Dedifferentiated amniotic fluid mesenchymal stem cell (primary cell): ENCODE measurements around the gene DYRK1A.
A peak's percentile ranks its signal among the peaks of the same experiment; 100 is the strongest.
"Not testable (repeated sequence)": the region's sequence is repeated elsewhere in the genome, so short reads cannot be mapped to it uniquely, and the experiment has no call there.

ENCODE experiments used
- DNase-seq: peaks from one replicate; pipeline ENCODE4 v3.0.0-alpha.2; 2016; ENCODE audit errors: extremely low spot score

DYRK1A gene

GRCh38 chr21:37366482-37367316 is at the start of gene DYRK1A:
Gene DYRK1A, plus strand, starts transcription at chr21:37366773. Its CDS starts 53,602 bp downstream, at chr21:37420375.
- DNase-seq = peak; percentile 99

DNA sequence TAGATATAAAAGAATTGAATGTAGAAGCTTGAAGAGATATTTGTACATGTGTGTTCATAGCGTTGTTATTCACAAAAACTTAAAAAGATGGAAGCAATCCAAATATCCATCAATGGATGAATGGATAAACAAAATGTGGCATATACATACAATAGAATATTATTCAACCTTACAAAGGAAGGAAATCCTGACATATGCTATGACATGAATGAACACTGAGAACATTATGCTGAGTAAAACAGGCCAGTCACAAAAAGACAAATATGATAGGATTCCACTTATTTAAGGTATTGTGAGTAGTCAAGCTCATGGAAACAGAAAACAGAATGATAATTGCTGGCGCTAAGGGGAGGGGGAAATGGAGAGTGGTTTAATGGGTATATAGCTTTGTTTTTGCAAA is 47.0 kb upstream of the DYRK1A start:
- no peak for DNase-seq

GRCh38 chr21:37322084-37322483 is 44.5 kb upstream of the DYRK1A start:
- DNase-seq = no peak

DNA sequence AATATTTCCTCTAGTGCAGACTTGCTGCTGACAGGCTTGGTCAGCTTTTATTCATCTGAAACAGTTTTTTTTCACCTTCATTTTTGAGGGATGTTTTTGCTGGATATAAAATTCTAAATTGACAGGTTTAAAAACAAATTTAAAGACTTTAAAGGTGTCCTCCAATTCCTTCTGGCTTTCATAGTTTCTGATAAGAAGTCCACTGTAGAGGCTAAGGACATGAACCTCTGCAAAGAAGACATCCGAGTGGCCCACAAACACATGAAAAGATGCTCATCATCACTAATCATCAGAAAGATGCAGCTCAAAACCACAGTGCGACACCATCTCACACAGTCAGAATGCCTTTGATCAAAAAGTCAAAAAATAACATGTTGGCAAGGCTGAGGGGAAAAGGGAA is 42.0 kb upstream of the DYRK1A start:
- no peak for DNase-seq

DNA sequence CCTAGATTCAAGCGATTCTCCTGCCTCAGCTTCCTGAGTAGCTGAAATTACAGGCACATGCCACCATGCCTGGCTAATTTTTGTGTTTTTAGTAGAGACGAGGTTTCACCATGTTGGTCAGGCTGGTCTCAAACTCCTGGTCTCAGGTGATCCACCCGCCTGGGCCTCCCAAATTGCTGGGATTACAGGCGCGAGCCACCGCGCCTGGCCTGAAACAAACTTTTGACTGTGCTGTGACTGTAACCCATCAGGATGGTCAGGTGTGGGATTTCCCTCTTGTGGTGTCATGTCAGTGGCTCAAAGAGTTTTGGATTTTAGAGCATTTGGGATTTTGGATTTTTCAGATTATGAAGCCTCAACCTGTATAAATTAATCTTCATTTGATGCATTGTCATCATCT is 38.4 kb upstream of the DYRK1A start:
- DNase-seq = not testable (repeated sequence)

DNA sequence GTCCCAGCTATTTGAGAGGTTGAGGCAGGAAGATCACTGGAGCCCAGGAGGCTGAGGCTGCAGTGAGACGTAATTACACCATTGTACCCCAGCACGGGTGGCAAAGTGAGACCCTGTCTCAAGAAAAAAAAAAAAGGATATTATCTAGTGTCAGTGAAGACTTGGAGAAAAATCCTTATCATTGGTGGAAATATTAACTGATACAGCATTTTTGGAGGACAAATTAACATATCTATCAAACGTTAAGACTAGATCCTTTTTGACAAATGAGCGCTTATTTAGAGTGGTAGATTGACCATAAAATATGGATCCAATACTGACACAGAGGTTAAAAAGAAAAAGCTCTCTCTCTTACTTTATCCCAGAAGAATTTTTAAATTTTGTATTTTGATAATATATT is 35.2 kb upstream of the DYRK1A start:
- DNase-seq = no peak

DNA sequence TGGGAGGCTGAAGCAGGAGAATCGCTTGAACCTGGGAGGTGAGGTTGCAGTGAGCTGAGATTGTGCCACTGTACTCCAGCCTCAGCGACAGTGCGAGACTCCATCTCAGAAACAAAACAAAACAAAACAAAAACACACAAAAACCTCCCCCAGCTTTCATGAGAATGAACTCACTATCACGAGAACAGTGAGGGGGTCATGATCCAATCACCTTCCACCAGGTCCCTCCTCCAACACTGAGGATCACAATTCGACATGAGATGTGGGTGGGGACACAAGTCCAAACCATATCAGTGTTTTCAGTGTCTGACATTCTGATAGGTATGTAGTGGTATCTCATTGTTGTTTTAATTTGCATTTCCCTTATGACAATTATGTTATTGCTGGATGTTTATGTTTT is 31.5 kb upstream of the DYRK1A start:
- DNase-seq = no peak

DNA sequence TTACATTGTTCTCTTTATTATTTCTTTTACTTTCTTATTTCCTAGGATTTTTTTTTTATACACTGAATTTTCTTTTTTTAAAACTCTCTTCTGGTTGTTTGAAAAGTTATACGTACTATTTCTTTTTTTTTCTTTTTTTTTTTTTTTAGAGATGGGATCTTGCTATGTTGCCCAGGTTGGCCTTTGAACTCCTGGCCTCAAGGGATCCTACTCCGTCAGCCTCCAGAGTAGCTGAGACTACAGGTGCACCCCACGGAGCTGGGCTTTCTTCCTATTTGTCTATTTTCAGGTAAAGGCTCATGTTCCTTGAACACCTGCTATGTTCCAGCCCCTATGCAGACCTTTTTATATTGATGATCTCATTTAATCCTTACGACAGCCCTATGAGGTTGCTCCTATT is 29.4 kb upstream of the DYRK1A start:
- no peak for DNase-seq

DNA sequence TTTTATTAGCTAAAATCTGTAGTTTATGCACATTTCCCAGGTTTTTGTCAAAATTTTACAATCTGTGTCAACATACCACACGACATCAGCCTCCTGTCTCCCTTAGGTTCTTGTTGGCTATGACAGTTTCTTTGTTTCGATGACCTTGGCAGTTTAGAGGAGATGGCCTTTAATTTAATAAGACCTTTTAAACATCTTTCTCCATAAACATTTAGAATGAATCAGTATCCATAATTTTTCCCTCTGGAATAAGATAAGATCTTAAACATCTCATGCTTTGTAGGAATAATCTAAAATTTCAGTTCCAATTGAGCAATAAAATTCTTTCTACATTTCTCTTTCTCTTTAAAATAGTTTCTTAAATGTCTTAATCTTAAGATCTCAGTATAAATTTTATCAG is 28.7 kb upstream of the DYRK1A start:
- DNase-seq = peak; percentile 36

DNA sequence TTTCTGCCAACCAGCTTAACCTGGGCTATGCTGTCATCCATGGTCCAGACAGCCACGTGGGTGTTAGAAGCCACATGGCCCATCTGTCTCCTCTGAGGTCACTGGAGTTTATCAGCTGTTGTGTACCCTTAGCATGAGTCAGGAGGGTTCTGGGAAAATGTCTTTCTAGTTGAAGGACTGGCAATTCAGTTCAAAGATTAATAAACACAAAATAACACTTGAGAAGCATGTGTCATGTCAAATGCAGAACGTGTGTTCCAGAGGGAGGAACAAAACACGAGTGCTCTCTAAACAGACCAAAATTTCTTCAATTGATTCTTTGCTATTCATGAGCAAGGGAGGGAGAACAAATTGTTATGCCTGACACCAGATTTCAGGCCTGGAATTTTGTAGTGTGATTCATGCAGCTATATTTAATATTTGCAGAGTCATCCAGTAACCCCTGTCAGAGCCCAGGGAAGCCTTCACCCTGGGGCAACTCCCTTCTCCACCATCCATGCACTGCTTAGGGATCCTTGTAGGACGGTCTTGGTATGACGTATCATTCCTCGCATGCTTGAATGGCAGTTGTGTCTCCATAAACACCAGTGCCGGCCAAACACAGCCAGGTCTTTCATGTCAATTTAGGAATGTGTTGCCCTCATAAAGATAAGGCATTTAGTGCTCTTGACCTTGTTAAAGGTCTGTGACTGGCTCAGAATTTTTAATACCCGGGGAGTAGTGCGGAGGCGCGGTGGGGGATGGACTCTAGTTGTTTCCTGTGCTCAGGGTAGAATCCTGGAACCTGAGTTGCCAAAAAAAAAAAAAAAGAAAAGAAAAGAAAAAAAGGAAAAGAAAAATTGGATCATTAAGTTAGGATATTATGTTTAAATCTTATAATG is 27.7 kb upstream of the DYRK1A start:
- peak; percentile 96 for DNase-seq

DNA sequence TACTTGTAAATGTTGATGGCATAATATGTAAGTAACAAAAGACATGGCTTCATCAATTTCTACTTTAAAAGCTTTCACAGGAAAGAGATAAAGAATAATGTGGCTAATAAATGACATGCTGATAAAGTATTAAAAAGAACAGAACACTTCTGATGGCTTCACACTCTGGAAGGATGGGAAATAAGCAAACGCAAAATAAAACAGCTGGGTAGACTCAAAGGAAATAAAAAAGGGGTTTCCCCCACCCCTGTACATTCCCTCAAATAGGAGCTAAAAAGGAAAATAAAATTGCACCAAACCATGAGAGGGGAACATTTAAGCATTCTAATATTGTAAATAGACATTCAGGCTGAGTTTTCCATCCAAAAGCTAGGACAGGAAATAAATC is 27.0 kb upstream of the DYRK1A start:
- DNase-seq = no peak

- DNase-seq = no peak
These were observed 25.2 kb upstream of the DYRK1A start for GRCh38 chr21:37341254-37341960.

DNA sequence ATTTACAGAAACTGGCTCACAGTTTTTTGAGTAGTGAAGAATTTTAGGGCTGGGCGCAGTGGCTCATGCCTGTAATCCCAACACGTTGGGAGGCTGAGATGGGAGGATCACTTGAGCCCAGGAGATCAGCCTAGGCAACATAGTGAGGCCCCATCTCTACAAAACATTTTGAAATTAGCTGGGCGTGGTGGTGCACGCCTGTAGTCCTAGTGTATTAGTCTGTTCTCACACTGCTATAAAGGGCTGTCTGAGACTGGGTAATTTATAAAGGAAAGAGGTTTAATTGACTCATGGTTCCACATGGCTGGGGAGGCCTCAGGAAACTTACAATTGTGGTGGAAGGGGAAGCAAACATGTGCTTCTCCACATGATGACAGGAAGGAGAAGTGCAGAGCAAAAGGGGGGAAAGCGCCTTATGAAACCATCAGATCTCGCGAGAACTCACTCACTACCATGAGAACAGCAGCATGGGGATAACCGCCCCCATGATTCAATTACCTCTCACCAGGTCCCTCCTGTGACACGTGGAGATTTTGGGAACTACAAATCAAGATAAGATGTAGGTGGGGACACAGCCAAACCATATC is 24.4 kb upstream of the DYRK1A start:
- DNase-seq = no peak

GRCh38 chr21:37346841-37347430 is 19.6 kb upstream of the DYRK1A start:
- DNase-seq = no peak

DNA sequence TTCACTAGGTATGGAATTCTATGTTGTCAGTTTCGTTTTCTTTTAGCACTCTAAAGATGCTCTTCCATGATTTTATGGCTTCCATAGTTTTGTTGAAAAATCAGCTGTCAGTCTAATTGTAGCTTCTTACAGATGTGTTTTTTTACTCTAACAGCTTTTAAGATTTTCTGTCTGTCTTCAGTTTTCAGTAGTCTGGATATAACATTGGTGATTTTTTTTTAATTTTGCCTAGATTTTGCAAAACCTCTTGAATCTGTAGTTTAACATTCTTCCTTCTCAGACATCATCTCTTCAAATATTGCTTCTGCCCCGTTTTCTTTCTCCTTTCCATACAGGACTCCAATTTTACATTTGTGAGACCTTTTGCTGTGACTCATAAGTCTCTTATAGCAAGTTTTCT is 17.9 kb upstream of the DYRK1A start:
- no peak for DNase-seq

GRCh38 chr21:37350472-37350871 is 16.1 kb upstream of the DYRK1A start:
- DNase-seq = no peak

GRCh38 chr21:37356706-37357105 is 9.9 kb upstream of the DYRK1A start:
- DNase-seq = no peak

DNA sequence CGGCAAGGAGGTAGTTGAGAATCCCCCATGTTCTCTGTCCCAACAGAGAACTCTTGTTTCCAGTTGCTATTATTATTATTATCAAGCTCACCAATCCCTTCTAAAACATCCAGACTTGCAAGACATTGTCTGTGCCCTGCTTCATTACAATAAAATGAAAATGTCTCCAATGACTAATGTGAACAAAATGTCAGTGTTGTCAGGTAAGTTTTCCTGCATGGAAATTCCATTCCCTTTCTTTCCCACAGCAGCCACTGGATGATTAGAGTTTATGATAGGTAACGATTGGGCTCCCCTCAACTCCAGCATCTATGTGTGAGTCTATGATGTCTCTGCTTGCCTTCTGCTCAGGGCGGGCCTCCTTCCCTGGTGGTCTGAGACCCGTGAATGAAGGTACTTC is 8.9 kb upstream of the DYRK1A start:
- no peak for DNase-seq

DNA sequence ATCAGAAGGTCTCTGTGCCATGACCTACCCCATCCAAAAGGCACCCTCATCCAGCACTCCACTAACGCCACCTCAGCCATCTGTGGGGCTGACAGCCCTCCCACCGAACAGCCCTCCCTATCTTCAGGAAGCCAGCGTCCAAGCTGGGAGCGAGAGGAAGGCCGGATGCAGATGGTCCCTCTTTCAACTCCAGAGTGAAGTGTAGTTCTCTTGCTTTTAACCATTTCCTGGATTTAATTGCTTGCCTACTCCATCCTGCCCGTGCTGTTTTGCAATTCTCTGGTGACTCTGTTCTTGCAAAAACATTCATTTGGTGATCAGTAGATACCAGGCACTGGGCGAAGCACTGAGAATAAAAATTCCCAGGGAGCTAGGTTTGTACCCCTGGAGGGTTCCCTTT is 8.2 kb upstream of the DYRK1A start:
- no peak for DNase-seq

DNA sequence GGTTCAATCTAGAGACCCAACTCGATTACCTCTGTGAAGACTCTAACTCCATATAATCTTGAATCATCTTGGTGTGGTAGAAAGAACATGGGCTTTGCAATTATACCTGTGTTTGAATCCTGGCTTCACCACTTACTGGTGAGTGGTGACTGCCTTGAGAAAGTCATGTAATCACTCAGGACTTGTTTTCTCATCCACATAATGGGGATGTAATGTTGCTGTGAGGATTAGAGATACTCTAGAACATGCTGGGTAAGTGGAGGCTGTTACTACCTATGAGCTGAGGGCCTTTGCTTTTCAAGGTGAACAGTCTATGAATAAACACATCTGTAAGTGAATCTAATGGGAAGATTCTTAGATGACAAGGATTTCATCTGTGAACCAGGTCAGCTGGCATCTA is 2.6 kb upstream of the DYRK1A start:
- DNase-seq = no peak

DNA sequence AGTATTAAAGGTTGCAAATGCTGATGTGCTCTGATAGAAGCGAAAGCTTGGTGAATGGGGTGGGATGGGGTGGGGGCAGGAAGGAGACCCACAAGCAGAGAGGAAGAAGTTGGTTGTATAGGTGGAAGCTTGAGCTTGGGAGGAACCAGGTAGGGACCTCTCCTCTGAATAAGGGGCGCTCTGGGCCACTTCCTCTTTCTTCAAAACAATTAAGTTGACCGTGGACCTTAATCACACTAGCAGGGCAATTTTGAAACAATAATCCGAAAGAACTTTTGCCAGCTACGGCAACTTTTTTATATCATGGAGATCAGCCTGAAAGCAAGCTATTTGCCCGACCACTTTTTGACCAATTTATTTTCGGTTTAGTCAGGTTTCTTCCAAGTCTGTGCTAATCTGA is 1.9 kb upstream of the DYRK1A start:
- no peak for DNase-seq
